ENCODE data around the gene WWTR1.

The WWTR1 gene

DNA sequence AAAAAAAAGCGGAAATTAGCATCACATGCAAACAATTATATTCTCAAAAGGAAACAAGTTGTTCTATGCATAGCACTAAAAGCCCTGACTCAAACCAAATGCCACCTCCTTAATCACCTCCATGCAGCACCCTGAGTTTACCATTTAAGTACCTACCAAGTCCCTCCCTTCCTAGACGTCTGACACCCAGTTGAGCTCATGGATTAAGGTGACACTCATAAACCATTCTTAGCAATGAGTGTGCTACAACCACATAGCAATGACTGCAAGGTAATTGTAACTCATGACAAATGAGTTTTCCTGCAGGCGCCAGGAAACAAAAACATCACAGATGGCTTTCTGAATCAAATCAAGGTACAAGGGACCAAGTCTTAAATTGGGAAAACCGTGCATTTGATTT lies 32.0 kb downstream of the WWTR1 start:
- DNase-seq = no peak

DNA sequence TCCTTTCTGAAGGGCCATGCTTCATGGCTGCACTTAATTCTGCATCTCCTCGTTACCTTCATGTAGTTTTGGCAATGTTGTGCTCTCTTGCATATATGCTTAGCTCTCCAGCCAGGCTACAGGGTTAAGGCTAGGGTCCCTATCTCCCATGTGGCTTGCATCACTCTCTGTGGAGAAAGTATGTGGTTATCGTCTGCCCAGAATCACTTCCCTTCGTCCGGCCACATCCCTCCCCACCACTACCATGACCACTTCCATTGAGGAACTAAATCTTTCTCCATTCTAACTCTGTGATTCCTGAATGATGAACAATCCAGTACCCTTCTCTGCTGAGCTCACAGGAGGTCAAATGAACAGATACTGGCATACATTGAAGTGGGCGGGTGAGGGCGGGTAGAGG lies 34.0 kb downstream of the WWTR1 start:
- DNase-seq = no peak

DNA sequence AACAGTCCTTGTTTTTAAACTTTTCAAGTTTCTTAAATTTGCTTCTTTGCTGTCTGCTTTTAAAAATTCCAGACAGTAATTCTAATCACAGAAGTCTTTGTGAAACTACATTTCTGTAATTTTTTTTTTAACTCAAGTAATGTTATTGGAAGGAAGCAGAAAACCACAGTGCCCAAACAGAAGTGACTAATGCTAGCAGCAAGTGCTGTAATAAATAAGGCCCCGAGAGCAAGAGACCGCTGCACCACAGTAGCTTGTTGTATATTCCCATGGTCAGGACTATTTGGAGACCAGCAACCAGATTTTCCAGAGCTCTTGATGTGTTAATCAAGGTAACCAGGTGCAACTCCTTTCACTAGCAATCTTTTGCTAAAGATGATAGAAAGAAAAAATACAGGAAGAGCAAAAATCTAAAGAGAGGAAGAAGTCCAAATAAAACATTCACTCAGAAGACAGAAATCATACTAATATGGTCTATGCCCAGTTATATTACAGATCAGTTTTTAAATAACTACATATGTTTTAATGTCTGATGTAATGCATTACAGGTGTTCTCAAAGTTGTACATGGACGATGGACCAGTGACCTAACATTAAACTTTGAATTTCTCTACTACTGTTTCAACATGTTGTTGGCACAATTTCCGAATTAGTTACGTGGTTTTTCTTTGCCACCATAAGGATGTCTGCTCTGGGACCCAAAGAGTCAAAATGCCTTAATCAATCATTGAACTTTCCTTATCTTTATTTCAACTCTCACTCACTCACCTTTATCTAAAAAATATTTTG lies 36.4 kb downstream of the WWTR1 start:
- no peak for DNase-seq

DNA sequence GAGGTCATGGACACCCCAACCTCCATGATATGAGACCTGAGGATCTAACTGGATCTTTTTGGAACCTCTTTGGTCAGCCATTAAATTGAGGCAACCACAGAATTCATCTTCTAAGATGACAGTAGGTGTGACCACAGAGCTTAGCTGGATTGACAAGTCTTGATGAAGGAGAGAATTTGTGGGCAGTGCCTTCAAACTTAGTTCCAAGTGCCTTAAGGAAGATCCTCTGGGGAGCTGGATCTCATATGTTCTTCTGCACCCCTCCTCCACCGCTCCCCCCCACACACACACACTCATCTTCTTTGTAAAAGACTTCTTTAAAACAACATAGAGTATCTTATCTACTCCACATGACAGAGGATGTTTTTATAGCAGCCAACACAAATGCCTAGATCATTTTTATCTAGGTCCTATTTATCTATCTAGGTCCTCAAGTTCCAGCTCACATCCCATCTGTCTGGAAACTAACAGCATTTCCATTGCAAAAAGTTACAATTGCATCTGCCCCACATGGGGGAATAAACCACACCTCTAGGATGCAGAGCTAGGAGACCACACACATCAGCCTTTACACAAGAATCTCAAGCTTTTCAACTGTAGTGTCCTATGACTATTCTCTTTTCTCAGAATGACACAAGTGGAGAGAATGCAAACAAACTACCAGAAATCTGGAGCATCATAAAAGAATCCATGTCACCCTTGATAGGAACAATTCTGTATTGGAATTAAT lies 37.4 kb downstream of the WWTR1 start:
- no peak for DNase-seq

DNA sequence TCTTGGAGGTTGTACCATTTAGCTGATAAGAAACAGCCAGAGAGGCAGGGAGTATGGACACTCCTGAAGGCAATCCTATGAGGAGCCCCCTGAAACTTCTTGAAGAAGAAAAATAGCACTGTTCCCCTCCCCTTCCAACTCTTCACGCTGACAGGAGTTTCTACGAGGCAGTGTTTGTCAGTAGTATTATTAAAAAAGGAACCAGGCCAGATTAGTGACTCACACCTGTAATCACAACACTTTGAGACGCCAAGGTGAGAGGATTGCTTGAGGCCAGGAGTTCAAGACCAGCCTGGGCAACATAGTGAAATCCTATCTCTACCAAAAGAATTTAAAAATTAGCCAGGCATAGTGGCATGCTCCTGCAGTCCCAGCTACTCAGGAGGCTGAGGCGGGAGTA lies 38.7 kb downstream of the WWTR1 start:
- no peak for DNase-seq

DNA sequence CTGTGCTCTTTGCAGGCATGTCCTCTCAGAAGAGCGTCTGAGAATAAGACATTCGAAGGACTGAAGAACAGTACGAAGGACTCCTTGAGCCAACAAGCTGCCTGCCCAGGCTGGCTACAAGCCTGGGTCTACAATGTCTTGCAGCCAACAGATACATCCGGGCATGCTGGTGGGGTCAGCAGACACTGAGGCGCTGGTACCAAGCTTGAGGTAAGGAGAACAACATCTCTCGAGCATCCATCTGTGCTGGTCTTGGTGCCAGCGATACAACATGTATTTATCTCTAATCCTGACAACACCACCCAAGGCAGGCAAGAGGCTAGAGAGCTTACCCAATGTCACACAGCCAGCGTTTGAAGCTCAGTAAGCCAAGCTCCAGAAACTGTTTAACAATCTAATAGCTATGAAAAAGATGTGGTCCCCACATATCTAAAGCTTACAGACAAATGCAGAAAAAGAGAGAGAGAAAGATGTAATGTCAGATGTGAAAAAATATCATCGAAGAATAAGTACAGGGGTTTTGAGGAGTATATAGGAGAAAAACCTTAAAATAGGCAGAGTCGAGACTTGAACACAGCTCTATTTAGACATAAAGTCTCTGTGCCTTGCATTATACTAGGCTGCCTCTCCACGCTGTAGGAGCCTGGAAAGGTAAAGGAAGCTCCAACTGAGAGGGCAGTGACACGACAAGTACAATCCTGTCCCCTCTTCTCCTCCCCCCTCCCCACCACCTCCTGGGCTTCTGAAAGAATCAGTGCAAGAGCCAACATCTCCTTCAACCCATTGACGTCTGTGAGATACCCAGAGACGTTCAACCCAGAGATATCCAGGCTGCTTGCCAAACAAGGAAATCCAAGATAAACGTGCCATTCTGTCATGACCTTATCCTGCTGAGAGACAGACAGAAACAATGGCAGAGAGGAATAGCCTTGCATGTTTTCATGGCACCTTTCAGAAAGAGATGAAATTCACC lies 39.4 kb downstream of the WWTR1 start:
- DNase-seq = no peak

DNA sequence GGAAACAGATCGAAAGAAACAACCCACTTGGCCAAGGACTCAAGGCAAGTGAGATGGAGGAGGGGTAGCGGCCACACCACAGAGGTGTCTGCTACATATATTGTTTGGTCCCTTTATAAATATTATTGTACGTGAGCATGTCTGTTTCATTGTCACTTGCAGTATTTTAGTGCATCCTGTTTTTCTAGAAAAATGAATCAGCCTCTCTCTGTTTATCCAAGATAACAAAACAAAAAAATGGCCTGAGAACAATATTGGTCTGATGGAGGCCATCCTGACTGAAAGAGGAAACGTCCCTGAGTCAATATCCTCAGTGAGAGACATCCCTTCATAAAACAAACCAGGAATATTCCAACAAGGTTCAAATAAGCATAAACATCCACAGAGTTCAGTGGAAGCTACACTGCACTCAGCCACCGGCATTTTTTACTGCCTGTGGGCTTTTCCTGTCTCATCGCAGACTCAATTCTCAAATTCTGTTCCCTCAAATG lies 42.0 kb downstream of the WWTR1 start:
- DNase-seq = no peak

DNA sequence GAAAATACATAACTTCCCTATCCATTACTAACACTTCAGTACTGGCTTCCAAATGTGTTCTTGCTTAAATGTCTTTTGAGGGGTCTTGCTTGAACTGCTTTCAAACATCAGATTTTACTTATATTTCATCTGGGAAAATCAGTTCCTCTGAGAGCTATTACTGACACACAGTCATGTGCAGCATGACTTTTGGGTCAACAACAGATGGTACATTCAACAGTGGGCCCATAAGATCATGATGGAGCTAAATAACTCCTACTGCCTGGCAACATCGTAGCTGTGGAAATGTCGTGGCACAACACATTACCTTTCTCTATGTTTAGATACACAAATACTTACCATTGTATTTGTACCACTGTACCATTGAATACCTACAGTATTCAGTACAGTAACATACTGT lies 43.8 kb downstream of the WWTR1 start:
- no peak for DNase-seq

DNA sequence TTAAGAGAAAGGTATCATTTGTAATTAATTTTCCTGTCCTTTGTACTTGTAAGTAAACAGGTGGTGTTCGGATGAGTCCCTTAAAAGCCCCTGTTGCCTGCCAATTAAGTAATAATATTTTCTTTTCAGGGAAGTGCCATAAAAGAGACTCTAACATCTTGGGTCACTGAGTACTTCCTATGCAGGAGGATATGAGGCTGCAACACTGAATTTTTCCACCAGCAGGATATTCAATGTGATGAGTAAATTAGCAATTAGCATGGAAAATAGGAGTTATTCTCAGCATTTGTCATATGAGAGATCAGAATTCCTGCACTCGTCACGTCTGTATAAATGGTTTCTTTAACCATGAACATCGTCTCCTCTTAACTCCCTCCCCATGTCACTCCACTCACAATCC lies 45.4 kb downstream of the WWTR1 start:
- no peak for DNase-seq

DNA sequence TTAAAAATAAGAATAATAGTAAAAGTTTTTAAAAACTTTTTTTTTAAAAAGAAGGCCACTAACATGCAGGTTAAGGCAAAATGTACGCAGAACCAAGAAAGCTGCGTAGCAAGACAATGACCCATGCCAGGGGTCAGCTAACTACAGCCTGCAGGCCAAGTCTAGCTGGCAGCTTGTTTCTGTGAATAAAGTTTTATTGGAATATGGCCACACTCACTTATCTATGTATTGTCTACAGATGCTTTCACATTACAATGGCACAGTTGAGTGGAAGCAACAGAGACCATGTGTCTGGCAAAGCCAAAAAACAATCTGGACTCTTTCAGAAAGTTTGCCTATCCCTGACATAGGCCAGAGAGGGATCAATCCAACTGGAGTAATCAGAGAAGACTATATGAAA lies 46.7 kb downstream of the WWTR1 start:
- no peak for DNase-seq

DNA sequence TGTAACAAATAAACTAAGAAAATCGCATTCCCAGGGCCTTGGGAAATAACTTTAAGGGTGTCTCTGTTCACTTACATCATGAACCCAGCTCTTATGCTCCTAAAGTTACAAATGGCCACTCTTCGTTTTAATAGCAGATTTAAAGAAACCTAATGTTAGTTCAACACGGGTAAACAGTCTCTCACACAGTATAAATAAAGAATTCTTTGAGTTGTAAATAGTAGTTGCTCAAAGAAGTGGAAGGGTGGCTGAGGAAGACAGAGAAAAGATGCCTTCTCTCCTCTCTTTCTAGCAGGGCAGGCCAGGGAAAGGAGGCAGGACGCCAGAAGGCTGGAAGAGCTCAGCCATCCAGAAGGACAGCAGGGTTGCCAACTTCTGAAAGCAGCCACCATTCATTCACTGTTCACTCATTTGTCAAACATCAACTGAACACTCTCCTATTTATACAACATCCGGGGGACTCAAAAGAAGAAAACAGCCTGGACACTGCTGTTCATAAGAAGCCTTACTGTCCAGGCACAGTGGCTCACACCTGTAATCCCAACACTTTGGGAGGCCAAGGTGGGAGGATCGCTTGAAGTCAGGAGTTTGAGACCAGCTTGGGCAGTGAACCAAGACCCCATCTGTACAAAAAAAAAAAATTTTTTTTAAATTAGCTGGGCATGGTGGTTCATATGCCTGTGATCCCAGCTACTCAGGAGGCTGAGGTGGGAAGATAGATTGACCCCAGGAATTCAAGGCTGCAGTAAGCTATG lies 47.3 kb downstream of the WWTR1 start:
- DNase-seq = peak; percentile 25

DNA sequence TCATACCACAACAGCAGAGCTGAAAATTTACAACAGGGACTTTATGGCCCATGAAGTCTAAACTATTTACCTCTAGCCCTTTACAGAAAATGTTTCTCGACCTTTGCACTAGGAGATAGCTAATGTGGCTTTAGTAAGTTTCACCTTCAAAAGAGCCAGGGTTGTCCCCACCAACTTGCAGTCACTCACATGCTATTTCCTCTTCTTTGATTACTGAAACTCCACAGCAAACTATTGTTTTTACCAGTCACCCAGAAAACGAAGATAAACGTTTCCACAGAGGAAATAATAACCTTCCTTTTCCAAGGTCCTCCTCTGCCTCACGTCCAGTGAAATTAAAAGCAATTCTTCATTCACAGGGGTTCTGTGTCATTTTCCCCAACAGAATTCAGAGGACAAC lies 48.2 kb downstream of the WWTR1 start:
- DNase-seq = peak; percentile 31

DNA sequence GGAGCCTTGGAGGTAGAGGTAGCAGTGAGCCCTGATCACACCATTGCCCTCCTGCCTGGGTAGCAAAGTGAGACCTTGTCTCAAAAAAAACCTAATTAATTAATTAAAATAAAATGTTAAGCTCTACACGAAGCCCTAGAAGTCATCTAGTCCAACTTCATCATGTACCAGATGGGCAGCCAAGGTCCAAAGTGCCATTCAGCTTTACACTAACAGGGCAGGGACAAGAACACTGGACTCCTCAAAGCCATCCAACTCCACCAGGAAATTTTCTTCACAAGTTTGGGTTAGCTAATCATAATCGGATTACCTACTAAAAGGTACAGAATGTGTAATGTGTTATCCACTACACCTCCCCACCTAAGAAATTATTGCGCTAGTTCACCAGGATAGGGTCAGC lies 48.8 kb downstream of the WWTR1 start:
- DNase-seq = no peak

DNA sequence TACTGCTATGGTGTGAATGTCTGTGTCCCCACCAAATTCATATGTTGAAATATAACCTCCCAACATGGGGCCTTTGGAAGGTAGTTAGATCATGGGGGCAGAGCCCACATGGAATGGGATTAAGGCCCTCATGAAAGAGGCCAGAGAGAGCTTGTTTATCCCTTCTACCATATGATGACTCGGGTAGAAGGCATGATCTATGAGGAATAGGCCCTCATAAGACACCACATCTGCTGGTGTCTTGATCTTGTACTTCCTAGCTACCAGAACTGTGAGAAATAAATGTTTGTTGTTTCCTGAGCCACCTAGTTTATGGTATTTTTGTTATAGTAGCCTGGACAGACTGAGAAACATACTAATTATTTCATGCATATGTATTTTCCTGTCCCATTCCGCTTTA lies 51.9 kb downstream of the WWTR1 start:
- DNase-seq = no peak

DNA sequence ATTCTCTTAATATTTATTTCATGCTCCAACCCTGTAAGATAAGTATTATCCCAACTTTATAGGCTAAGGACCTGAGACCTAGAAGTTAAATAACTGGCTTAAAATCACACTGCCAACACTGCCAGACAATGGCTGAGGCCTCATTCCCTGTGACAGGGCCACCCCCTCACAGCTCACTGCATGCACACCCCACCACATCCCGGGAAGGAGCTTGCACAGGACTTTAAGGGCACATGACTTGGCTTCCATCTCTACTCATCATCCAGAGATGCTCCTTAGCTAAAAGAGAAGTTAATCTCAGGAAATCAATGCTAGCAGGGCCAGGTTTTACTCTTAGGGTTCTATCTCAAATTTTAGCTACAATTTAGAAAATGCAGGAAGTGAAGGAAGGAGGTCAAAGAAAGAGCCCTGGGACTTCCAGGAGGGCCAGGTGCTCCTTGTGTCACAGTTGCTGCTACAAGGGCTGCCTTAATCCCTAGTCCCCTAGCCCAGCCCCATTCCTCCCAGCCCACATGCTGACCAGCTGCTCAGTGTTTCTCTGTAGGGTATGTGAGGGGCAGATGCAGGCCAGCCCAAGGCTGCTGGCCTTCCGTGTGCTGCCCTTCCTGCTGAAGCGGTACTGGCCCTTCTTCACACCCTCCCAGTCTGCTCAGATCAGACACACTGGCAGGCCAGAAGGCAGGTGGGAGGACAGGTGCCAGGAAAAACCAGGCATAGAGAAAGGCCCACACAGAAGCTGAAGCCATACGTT lies 53.5 kb downstream of the WWTR1 start:
- no peak for DNase-seq

DNA sequence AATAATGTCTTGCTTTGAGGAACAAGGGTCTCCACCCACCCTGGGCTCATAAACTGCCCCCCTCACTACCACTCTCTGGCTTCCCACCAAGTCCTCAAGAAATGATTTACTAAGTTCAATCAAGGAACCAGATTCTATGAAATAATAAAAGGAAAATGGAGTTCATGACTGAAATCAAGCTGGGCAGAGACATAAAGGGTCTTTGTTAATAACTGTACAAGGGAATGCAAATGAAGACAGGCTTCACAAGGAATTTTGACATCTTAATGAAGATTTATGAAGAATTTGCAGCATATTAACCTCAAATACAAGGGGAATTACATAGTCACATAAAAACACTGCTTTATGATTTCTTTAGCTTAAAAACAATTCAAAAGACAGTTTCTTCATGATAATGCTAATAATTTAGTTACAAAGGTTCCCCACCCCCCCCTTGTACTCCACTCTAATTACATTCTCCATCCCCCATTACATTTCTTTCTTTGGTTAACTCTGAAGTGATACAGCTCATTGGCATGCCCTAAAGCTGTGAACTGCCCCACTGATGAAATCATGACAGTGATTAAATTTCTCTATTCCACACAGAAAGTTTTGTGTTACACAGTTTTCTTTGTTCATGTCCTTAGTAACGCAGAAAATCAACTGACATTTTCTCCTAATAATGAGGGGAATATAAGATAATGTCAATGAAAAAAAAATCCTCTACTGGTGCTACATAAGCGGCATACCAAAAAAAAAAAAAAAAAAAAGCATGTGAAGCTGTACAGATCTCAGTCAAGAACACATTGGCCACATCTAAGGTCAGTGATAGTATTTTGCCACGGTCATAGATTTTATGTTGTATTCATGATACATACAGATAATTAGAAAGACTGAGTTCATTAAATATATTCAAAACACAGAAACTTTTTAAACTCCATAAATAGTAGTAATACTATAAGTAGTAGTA lies 54.4 kb downstream of the WWTR1 start:
- DNase-seq = peak; percentile 19

DNA sequence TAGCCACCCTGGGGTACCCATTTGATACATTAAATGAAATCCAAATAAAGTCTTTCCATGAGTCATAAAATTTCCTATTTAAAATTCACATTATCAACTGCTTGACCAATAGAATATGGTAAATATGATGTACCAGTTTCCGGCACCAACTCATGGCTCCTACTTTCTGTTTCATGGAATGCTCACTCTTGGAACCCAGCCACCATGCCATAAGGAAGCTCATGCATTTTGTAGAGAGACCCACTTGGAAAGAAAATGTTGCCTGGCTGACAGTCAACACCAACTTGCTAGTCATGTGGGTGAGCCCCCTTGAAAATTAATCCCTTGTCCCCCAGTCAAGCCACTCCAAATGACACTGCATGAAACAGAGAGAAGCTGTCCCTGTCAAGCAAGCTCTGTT lies 57.2 kb downstream of the WWTR1 start:
- no peak for DNase-seq

DNA sequence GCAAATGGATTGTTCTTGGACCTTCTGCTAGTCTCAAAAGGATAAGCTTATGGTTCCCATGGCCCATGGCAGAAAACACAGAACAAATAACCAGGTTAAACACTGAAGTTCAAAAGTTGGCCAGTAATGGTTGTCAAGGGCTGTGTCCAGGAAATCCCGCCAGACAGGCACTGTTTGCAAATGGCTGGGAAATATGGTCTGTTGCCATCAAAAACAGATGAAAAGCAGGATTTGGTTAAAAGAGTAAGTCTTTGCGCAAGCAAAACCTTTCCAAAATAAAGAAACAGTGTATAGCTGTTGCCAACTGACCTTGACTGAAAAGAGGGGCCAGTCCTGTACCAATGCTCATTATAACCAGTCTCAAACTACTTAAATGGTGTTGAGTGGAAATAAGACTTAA lies 58.6 kb downstream of the WWTR1 start:
- DNase-seq = no peak

DNA sequence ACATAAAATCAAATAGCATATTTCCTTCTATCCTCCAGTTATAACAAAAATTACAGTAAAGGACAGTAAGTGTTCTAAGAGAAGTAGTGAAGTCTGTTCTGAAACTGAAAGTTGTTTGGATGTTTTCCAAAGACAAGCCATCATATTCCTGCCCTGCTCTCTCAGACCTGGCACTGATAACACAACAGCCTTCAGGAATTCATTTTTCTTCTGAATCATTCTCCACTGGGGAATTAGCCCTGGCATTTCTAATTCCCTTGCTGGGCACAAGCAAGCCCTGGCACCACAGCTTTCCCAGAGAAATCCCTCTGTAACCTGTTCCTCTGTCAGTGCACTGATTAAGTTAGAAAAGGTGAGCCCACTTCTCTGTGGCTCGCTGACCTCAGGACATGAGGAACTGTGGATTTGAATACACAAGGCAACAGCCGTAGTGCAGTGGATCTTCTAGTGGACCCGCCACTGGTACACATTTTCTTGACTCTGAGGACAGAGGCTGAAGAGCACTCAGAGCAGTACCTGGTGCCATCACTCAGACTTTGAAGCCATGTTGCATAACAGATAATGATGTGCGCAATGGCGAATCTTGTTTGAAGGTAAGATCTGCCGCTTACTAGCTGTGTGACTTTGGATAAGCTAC lies 61.6 kb downstream of the WWTR1 start:
- no peak for DNase-seq

Data from right kidney (tissue), 1 donor.